GM18517 (cell line): ENCODE results near the gene GRXCR1.

Experiments
- ATAC-seq: cut with Tn5 transposase; IDR thresholded peaks from one replicate; pipeline ENCODE4 v1.9.1; 2021; ENCODE audit warnings: mild to moderate bottlenecking, moderate library complexity; ENCODE audit not compliant: unreplicated experiment

The GRXCR1 gene

GRCh38 chr4:42925921-42926320 is 33.4 kb downstream of the GRXCR1 start:
- no peak for ATAC-seq

DNA sequence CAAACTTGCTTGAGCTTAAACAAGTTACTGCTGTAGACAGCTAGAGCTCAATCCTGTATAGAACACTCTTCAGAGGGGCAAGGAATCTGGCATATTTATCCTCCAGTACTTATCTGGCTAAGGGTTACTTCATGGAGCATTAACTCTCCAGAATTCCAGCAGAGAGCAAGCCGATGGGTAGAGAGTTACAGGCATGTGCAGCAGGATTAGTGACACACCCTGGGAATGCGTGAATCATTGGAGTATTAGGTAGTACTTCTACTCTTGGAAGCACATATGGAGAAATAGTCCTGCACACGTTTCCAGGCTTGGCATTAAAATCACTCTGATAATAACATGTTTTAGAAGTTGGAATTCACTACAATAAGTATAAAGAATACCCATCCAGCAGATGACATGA is 35.4 kb downstream of the GRXCR1 start:
- ATAC-seq: no peak

DNA sequence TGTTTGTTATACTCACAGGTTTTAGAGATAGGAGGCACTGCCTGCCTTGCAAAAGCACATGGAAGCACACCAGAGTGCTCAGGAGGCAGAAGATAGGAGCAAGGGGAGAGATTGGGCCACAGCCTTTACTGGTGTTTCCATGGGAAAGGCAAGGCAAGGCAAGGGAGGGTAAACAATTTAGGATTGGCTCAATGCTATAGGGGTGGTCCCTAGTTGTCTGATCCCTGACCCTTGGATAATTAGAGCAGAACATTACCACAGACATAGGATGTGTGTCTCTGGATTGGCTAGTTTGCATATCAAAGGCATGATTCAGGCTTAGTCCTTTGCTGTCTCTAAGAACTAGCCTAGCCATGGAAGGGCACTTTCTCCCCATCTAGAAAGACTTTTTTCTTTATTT is 36.1 kb downstream of the GRXCR1 start:
- no peak for ATAC-seq

DNA sequence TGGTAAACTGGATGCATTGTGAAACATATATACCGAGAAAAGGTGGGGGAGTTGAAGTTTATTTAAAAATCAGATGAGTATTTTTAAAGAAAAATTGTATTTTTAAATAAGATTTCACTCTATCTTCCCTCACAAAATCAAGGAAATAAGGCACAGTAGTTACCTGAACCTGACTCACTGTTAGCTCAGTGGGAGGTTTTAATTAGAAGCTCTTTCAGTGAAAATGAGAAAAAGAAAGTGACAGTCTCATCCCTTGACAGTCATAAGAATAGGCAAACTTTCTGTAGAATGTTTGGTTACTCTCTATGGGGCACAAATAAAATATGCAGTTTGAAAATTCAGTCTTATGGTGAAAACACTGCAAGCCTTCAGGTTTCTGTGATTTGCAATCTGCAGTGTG is 49.7 kb downstream of the GRXCR1 start:
- no peak for ATAC-seq

DNA sequence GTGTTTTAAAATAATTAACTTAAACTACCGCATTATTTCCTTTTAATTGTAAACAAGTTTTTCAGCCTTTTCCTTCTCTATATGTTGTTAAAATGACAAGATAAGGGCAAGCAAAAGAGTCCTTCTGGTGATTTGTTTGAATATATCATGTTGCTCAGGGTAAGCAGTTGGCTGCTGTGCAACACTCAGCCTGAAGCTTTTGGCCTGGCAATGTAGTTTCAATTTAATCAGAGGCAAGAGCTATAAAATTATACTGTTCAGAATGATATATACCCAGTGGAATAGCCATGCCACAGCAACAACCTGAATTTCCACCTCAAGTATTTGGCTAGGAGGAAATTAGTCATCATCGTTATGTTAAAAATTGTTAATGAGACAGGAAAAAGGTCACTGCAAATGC is 53.4 kb downstream of the GRXCR1 start:
- ATAC-seq: no peak

GRCh38 chr4:42953321-42953720 is 60.8 kb downstream of the GRXCR1 start:
- ATAC-seq: no peak

DNA sequence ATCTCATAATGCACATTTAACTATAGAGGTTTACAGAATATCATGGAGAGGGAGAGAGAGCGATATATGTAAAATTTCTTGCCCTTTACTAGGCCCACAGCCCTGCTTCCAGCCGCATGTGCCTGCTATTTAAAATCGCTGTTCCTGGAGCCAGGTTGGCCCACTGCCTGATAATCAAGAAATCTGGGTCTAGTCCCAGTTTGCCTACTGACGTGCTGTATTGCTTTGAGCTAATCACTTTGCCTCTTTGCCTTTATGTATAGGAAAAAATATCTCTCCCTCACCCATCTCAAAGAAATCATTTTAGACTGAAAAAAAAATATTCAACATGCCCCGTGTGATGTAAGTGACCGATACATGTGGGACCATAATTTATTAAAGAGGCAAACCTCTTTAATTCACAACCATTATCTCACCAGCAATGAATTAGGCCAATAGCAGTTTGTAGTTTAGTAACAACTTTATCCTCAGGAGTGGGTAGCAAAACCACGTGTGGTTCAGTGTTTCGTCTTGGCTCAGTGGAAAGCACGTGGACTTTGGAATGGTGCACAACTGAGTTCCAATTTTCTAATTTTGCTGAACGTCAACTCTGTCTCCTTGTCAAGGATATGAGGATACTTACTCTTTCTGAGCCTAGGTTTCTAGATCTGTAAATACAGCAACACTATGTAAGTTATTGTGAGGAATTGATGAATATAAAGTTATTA is 62.6 kb downstream of the GRXCR1 start:
- ATAC-seq: no peak

DNA sequence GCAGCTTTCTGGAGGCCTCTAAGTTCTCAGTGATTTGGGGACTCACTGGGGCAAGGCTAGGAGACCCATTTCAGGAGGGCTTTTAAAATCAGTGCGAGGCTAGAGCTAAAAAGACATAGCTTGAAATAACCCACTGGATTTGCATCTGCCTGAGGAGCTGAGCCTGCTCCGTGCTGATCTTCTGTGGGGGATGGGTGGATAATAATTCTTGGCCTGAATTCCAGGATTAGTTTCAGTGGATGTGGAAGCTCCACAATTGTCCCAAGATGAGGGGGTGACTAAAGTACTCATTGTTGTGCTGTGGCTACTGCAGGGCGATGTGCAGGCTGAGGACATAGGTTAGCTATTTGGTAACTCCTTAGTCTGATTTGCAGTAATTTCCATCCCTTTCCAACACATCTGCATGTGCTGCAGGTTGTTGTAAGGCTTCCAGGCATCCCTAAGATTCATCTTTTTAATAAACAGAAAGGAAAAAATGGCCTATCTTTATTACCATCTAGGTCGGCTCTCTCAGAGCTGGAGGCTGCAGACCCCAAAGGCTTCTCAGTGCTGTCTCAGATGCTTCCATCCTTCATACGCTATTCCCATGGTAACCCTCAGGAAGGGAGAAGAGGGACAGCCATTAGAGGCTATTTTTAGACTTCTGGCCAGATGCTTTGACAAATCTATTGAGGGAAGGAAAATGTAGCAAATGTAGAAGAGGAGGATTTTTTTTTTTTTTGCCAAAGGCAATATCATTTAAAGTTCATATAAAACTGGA is 63.4 kb downstream of the GRXCR1 start:
- ATAC-seq: no peak

- ATAC-seq: no peak
Measured at GRCh38 chr4:42965326-42965725, 72.8 kb downstream of the GRXCR1 start.

DNA sequence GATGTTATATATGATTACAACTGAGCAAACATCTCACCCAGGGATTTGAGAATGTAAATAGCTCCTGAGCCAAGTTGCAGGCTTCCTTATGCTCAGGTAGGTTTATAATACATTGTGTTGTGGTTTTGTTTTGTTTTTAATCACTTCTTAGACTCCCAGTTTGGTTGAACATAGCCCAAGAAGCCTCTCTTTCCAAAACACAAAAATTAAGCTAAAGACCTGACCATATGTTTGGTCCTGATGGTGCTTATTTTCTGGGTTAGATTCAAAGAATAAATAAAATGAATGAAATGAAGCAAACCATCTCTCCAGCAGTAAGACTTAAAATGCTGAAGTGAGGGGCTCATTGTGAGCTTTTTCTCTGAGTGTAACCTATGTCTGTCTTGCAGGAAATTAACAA is 93.5 kb downstream of the GRXCR1 start:
- no peak for ATAC-seq

- peak; percentile 88 for ATAC-seq
Measured at GRCh38 chr4:42995343-42995944, 102.9 kb downstream of the GRXCR1 start.

GRCh38 chr4:43008793-43009192 is 116.3 kb downstream of the GRXCR1 start:
- ATAC-seq: no peak

- ATAC-seq: no peak
Measured at GRCh38 chr4:43014256-43014655, 121.7 kb downstream of the GRXCR1 start.

GRCh38 chr4:43041632-43042031 is 149.1 kb downstream of the GRXCR1 start:
- no peak for ATAC-seq

- ATAC-seq: no peak
Measured at GRCh38 chr4:43047058-43047457, 154.5 kb downstream of the GRXCR1 start.

GRCh38 chr4:43048570-43048969 is 156.1 kb downstream of the GRXCR1 start:
- ATAC-seq: no peak

GRCh38 chr4:43049326-43049725 is 156.8 kb downstream of the GRXCR1 start:
- no peak for ATAC-seq

- ATAC-seq: no peak
Measured at GRCh38 chr4:43066415-43066814, 173.9 kb downstream of the GRXCR1 start.

DNA sequence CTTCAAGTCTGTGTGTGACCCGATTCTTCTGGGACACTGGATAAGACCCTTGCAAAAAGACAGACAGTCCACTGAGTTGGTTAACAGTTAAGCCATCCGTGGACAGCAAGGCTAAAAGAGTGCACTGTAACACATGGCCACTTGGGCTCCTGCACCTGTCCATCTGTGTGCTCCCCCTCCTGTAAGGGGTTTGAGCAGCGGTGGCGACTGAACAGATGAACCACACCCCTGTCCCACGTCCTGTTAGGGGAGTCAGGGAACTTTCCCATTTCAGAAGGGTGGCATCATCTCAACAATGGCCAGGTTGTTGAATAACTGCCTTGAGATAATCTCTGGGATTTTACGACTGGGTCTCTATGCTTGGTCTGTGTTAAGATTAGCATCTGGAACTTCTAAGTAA is 178.6 kb downstream of the GRXCR1 start:
- no peak for ATAC-seq
